CD4-positive, alpha-beta T cell treated with Interleukin-4 for 1 hour (primary cell): ENCODE results near the gene WDR59.
"Not testable (repeated sequence)": the region's sequence is repeated elsewhere in the genome, so short reads cannot be mapped to it uniquely, and the experiment has no call there.

Experiments
- DNase-seq, 2 donors: peaks; one replicate each; pipeline ENCODE4 v3.0.0-alpha.2; 2020 to 2022

WDR59 gene

DNA sequence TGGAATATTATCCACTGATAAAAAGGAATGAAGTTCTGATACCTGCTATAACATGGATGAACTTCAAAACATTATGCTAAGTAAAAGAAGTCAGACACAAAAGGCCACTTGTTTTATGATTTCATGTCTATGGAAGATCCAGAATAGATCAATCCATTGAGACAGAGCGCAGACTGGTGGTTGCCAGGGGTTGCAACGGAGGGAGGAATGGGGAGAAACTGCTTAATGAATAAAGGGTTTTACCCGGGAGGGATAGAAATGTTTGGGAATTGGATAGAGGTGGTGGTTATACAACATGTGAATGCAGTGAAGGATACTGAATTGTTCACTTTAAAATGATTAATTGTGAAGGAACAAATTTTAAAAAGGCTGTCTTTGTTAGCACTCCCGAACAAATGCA, 30.2 kb downstream of the WDR59 start:
- no peak for DNase-seq

DNA sequence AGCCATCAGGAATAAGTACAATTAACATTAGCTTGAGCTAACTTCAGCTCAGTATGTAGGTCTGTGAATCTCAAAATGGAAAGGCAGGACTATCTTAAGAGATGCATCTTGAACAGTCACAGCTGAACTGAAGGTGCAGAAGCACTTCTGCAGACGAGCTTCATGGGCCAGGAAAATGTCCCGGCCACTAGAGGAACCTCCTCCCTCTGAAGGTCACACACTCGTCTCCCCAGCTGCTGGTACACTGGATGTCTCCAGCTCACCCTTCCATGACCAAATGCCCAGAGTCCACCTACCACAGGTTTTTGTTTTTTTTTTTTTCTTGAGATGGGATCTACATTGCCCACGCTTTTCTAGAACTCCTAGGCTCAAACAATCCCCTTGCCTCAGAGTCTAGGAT, 33.2 kb downstream of the WDR59 start:
- DNase-seq = no peak

DNA sequence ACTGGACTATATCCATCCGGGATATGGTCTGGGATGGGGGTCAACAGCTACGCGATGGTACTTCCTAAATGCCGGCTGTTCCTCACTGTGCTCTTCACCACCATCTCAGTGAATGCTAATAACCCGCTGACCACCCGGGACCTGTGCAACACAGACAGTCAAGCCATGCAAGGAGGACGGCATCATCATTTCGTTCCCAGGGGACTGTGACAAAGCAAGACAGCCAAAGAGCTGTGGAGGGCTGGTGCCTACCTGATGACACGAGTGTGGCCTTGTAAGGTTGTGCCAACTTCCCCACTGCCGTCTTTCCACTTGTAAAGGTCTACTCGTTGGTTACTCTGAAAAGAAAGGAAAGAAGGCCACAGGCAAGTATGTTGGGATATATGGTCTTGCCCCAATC, 33.7 kb downstream of the WDR59 start:
- DNase-seq = no peak

DNA sequence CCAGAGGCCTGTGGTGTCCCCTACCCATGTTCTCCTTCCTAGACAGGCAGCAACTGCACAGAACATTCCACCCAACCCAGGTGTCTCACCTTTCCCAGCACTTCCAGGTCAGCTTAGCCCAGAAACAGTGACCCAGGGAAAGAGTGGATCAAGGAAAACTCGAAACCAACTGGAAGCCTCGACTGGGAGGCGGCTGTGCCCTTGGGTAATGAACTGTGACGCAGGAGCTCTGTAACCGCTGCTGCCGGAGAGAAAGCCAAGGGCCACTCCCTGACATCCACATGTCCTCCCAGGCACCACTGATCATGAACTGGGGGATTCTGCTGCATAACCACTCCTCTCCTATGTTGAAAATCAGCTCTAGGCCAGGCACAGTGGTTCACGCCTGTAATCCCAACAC, 34.4 kb downstream of the WDR59 start:
- no peak for DNase-seq

DNA sequence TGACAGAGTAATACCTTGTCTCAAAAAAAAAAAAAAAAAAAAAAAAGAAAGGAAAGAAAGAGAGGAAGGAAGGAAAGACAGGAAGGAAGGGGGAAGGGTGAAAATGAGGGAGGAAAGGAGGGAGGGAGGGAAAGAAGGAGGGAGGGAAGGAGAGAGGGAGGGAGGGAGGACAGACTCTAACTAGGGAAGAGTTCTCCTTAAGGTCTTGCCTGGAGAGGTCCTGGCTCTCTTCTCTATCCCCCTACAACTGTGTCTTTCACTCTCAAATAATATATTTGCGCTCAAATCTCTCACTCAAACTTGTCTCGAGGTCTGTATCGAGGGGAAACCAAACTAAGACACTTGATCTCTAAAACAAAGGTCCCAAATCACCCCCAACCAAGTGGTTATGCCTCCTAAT, 35.6 kb downstream of the WDR59 start:
- no peak for DNase-seq

DNA sequence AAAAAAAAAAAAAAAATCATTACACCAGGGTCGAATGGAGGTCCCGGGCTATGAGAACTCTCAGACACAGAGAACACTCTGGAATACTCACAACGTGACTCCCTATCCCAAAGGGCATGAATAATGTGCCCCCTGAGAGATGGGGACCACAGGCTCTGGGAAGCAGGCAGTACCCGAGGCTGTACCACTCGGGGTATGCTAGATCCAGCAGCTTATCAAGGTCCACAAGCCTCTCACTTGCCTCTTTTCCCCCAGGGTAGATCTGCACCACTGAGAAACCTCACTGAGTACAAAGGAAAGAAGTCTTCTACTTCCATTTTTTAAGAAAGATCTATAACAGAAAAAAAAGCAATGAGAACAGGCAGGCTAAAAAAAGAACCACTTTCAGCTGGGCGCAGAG, 40.5 kb downstream of the WDR59 start:
- DNase-seq = no peak

DNA sequence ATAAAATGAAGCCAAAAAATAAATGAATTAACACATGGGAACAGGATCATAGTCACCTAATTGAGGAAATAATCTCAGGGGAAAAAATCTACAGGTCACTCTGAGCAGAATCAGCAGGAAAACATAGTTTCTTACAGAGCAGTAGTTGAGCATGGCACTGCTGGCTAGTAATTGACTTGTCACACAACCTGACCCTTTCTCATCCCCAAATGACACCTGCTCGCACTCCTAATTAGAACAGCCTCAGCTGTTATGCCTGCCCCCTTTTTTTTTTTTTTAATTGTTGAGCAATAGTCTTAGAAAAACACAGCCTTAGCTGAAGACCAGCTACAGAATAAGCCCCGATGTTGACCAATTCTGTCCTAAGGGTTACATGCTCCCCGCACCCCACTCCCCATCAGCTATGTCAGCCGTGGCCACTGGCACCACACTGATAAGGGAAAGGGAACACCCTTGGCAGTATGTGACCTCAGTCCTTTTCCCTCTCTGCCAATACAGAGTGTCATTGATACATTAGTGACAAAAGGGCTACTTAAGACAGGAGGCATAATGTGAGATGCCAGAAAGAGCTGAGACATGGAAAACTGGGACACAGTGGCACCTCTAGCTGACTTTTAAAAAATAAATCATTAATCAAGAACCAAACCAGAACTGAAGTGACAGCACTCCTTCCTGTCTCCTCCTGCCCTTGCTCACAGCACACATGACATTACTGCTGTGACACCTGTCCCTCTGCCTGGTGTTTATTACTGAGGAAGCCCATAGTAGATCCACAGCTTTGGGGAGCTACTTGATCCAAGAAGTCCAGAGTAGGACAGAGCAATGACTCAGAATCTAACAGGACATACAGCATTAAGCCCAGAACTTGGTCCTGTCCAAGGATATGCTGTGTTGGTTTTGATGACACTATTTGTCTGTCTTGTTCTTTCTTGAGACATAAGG, 41.7 kb downstream of the WDR59 start:
- no peak for DNase-seq

DNA sequence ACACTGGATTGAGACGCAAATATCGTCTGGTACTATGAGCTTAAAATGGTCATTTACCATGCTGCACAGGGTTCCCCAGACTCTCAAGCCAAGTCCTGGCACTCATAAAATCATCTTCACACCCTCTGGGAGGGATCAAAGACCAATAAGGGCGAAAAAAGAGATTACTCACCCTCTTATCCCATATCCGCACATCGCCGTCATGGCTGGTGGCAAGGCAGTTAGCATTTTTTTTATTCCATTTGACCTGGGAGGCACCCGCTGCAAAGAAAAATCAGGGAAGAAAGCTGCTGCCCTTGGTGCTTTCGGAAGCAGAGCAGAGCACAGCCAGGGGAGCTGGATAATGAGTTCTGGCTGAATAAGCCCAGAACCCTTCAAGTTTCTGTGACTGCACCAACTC, 42.4 kb downstream of the WDR59 start:
- no peak for DNase-seq

DNA sequence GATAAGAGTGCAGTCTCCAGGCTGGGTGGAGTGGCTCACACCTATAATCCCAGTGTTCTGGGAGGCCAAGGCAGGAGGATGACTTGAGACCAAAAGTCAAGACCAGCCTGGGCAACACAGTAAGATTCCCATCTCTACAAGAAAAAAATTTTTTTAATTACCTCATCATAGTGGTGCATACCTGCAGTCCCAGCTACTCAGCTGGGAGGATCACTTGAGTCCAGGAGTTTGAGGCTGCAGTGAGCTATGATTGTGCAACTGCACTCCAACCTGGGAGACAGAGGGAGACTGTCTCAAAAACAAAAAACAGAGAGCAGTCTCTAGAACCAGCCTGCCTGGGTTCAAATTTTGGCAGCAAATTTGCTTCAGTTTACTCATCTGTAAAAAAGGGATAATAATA, 45.2 kb downstream of the WDR59 start:
- no peak for DNase-seq

DNA sequence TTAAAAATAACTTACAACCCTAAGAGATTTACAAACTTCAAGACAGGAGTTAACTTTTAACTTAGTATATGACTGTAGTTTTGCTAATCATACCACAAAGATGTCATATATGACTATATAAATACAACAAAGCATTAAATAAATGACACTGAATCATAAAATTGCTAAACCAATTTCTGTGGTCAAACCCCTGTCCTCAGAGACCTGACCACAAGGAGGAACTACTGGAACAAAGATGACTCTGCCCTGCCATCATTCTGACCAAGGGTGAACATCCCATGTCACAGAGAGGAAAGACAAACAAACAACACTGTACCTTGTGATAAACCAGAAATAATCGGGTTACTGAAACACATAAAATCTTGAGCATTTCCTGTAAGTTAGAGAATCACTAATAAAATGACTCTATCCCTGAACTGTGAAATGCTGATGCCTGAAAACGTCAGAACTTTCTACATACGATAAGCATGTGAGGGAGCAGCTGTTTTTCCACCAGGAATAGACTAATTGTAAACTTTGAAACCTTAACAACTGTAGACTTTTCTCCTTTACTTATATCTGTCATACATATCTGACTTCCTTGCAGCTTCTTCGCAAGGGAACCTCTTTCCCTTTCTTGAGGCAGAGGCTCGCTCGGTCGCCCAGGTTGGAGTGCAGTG, 47.9 kb downstream of the WDR59 start:
- peak; percentile 5 to 31 for DNase-seq

DNA sequence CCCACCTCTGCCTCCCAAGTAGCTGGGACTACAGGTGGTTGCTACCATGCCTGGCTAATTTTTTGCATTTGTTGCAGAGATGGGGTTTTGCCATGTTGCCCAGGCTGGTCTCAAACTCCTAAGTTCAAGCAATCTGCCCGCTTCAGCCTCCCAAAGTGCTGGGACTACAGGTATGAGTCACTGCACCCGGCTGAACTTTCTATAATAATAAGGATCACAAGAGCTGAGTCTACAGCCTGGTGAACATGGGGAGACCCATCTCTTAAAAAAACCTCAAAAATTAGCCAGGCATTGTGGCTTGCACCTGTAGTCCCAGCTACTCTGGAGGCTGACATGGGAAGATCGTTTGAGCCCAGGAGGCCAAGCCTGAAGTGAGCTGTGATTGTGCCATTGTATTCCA, 53.5 kb downstream of the WDR59 start:
- no peak for DNase-seq

DNA sequence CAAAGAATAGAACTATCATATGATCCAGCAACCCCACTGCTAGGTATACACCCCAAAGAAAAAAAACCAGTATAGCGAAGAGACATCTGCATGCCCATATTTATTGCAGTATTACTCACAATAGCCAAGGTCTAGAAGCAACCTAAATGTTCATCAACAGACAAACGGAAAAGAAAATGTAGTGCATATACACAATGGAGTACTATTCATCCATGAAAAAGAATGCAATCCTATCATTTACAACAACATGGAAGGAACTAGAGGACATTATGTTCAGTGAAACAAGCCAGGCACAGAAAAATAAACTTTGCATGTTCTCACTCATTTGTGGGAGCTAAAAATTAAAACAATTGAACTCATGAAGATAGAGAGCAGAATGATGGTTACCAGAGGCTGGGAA, 55.3 kb downstream of the WDR59 start:
- no peak for DNase-seq

DNA sequence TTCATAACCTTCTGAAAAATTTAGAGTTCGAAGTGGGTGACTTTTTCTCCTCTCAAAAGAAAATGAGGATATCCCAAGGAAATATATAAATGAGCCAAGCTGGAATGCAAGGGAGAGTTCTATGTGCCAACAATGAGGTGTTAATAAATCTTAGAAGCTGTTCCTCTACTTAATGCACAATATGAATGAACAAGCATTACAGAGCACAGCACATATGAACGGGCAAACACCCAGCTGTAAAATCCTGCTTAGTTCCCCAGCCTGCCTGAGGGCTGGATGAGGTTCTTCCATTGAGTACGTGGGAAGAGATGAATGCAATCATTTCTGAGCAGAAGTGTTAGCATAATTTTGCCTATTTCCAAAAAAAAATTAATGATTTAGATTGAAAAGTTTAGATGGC, 58.1 kb downstream of the WDR59 start:
- DNase-seq = no peak

DNA sequence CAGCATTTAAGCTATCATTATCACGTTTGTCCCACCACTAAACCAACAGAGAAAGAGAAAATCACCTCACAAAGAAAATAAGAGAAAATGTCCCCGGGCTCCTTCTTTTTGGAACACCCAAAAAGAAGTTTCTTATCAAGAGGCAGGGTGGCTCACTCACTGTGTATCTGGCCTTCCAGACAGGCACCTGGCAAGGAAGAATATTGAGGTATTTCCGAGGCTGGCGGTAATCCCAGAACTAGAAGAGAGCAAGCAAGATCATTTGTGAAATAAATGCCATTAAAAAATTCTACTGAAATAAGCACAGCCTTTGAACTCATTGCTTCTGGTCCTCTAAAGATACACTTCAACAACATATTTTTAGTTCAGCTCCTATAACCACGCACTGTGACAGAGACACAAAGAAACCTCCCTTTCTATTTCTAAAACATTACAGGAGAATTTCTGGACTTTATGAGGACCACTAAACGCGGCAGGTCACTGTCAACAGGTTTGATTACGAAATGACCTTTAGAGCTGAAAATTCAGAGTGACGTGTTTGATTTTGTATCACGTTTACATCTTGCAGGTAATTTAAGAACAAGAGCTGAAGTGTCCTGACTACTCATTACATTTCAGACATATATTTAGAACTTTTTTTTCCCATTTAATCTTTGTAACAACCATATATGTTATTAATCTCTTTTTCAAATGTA, 61.0 kb downstream of the WDR59 start:
- DNase-seq = no peak

DNA sequence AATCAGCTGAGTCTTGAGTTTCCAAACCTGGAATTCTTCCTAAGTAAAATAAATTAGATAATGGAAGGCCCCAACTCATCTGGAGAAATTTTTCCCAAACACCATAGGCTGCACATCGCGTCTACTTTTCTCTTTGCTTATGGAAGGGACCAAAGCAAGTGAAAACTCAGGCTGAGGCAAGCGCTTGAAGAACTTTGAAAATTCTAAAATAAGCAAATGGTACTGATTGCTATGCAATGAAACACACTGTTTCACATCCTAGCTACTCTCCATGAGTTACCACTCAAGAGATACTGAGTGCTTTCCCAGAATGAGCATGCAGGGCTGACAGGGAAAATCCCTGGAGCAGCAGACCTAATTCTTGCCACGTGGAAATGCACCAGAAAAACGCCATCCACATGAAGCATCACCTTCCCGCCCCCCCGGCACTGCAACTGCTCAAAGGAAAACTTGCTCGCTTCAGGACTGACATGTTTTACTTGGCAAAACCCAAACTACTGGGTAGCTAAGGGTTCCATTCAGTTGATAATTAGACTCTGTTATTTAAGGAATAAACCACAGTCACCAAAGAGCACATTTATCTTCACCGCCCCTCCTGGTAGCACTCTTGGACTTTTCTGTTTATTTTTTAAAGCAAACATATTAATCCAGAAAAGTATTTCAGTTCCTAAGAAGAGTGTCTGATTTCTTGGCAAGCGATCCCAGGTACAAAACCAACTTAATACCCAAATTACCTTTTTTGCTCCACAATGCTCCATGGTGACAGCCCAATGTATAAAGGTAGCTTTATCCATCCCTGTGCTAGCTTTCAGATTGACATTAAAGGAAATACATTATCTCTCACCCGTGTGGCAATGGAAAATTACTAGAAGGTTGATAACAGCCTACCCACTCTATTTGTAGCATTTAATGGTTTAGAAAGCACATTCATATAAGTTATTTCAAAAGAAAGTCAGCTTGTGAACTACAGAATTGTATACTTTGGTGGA, 62.5 kb downstream of the WDR59 start:
- no peak for DNase-seq

DNA sequence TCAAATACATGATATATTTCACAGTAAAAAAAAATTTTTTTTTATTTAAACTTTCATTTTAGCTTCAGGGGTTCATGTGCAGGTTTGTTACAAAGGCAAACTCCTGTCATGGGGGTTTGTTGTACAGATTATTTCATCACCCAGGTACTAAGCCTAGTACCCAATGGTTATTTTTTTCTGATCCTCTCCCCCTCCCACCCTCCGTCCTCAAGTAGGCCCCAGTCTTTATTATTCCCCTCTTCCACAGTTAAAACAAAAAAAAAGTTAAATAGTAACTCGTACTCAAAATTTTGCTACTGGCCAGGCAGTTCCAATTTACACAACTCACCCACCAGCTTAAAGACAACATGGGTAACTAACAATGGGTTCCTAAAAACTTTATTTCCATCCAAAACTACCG, 63.9 kb downstream of the WDR59 start:
- no peak for DNase-seq

DNA sequence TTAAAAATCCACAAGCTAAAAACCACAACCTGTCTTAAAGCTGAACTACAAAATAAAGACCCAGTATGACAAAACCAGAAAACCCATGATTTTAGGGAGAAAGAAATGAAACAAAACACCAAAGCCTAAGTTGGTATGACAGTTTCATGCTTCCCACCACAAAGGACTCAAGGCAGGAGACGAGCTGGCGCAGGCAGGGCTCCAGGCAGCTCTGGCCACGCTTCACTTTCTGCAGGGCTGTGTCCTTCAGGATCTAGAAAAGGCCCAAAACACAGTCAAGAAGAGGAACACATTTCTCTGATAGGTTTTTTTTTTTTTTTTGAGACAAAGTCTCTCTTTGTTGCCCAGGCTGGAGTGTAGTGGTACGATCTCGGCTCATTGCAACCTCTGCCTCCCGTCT, 75.3 kb downstream of the WDR59 start:
- DNase-seq = no peak

DNA sequence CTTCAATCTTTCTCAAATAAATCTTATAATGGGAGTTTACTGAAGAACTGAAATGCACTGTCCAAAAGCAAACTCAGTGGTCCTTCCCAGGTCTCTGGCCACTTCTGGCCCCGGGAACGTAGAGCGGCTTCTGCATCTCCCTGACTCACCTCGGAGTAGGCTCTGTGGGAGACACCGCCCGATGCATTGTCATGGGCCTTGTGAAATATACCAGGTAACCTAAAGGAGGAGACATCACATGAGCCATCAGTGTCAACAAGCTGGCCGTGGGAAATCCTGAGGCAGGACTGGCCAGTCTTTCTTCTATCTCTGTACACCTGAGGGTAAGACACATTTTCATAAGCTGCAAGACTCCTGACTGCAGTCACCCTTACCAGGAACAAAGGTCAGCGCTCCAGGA, 76.2 kb downstream of the WDR59 start:
- DNase-seq = not testable (repeated sequence)

DNA sequence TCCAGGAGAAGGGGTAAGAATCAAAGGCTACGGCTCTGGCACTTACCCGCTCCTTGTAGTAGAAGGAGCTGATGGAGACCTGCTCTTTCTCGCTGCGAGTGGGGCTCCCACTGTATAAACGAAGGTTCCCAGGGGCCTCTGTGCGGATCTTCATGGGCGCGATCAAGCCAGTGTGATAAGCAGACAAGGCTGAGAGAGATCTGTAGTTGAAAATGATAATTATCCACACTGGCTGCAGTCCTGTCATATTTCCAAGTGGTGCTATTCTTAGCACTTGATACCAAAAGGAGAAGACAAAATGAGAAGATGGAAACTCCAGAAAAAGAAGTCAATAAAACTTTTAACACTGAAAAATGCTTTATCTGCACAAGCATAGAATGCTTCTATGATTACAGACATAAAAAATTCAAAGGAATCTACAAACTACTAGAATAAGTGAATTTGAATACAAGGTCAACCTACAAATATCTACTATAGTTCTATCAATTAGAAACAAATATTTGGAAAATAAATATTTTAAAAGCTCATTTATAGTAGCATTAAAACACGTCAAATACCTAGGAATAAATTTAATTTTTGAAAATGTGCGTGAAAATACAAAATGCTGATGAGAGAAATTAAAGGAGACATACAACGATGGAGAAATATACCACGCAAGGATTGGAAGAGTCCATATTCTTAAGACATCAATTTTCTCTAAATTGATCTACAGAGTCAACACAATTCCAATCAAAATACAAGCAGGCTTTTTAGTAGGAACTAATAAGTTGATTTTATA, 80.8 kb downstream of the WDR59 start:
- DNase-seq = no peak

DNA sequence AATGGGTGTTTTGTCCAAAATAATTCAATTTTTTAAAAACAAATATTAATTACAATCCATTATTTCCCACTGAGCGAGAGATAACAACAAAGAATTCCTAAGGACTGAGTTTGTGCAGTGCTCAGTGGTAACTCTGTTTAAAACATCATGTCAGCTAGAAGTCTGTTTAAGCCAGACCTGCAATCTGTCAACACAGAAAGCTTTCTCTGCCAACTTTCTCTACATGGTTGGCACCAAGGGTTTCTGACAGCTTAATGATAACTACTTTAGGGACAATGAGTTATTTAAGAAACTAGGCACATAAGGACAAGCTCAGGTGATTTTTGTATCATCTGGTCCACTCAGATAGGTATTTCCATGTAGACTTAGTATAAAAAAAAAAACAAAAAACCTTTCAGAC, 81.8 kb downstream of the WDR59 start:
- no peak for DNase-seq

DNA sequence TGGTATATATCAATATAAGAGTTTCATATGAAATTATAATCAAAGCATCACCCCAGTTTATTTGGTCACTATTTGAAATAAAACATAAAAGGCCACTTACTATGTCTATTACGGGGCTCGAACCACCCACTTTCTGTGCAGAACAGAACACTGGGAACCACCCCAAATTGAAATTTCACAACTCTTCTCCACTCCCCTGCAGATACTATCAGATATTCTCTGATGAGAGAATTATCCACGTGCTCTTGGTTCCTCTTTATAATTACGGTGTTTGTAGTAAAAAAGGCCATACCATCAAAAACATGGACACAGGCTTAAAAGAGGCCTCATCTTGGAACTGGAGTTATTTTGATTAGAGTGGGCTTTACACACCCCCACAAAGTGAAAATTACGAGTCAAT, 82.8 kb downstream of the WDR59 start:
- no peak for DNase-seq

DNA sequence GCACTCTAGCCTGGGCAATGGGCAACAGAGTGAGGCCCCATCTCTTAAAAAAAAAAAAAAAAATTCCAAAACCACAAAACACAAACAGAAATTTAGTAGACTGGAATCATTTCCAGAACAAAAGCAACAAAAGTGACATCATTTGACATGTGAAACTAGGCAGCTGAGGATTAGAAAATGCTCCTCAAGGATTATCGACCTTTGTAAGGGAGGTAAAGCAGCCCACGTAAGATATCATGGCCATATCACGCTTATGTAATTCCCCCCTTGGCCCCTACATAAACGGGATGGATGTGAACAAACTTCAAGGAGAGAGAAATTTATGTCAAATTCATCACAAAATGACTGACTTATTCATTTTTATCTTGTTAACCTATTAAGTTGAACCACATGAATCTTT, 83.3 kb downstream of the WDR59 start:
- DNase-seq = no peak
